Cerebellar nuclear complex (tissue), 1 donor: ENCODE data around the gene FCHO2.

ENCODE experiments used
- DNase-seq, 2 experiments: peaks; one replicate each; lab custom pipeline; 2025; lab: John Stamatoyannopoulos, UW

FCHO2 gene

GRCh38 chr5:73028991-73029595 lies 73.3 kb downstream of the FCHO2 start:
- DNase-seq: no peak

- no peak for DNase-seq
Observed at GRCh38 chr5:73030531-73030930, 74.7 kb downstream of the FCHO2 start.

DNA sequence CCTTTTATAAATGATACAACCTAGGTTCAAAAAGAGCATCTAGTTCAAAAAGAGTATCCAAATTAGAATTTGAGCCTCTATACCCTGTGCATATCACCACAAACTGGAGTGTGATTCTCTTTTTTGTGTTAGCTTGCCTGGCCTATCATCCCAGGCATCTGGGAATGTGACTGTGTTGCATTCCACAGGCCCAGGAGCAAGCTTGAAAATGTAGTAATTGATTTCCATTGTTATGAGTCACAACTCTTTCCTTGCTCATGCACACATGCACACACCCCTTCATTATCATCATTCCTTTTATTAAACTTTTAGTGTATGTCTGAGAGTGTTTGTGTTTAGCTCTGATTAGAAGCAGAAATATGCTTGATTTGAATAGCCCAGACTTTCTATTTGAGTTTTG lies 75.2 kb downstream of the FCHO2 start:
- DNase-seq: no peak

DNA sequence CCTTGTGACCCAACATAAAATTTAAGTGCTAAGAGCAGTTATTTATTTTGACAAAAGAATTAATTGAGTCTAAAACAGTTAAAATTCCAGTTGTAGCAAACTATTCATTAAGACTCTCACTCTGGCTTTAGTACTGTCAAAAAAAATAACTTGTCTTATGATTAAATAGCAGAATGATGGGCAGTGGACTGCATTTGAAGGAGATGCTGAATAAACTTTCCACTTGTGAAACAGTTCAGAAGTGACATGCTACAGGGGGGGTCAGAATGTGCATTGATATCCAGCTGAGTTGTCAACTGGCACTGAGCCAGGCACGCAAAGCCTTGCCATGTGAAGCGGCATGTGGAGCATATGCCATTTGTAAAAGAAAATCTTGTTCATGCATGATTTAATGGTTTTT lies 76.0 kb downstream of the FCHO2 start:
- no peak for DNase-seq

GRCh38 chr5:73032635-73033034 lies 76.8 kb downstream of the FCHO2 start:
- DNase-seq: no peak

- no peak for DNase-seq
Observed at GRCh38 chr5:73037545-73037944, 81.7 kb downstream of the FCHO2 start.

GRCh38 chr5:73039082-73039481 lies 83.2 kb downstream of the FCHO2 start:
- no peak for DNase-seq

DNA sequence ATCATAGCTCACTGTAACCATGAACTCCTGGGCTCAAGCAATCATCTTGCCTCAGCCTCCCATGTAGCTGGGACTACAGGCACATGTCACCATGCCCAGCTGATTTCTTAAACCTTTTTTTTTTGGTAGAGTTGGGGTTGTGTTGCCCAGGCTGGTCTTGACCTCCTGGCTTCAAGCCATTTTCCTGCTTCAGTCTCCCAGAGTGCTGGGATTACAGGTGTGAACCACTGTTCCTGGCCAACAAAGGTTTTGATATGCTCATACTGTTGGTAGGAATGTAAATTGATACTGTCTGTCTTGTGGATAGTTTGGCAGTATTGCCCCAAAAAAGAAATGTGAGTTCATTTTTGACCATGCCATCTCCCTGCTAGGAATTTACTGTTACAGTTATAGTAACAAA lies 87.2 kb downstream of the FCHO2 start:
- no peak for DNase-seq

- no peak for DNase-seq
Observed at GRCh38 chr5:73044546-73044945, 88.7 kb downstream of the FCHO2 start.

DNA sequence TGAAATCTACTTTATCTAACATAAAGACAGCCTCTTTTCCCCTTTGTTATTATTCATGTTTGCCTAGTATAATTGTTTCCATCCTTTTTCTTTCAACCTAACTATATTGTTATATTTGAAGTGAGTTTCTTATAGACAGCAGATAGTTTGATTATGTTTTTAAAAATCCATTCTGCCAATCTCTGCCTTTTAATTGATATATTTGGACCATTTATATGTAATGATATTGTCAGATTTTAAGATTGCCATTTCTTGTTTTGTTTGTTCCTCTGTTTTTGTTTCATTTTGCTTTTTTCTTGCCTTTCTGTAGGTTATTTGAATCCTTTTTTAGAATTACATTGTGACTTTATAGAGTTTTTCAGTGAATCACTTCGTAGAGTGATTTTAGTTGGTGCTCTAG lies 89.8 kb downstream of the FCHO2 start:
- no peak for DNase-seq

DNA sequence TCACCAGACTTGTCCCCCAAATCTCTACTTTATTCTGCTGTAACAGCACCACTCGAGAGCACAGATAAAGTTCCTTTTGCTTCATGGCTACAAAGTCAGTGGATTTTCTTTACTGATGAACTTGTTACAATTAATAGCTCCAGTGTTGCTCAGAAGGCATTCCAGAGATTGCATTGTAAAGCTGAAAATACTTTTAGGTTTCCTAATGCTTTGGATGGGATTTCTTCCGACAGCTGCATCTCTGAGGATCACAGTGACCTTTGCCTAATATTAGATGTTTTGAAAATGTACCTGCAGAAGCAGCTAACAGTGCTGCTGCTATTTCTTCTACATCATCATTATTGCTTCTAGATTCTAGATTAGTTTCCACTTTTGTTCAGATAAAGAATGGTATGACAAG lies 105.8 kb downstream of the FCHO2 start:
- DNase-seq: no peak

GRCh38 chr5:73066466-73066865 lies 110.6 kb downstream of the FCHO2 start:
- DNase-seq: no peak

DNA sequence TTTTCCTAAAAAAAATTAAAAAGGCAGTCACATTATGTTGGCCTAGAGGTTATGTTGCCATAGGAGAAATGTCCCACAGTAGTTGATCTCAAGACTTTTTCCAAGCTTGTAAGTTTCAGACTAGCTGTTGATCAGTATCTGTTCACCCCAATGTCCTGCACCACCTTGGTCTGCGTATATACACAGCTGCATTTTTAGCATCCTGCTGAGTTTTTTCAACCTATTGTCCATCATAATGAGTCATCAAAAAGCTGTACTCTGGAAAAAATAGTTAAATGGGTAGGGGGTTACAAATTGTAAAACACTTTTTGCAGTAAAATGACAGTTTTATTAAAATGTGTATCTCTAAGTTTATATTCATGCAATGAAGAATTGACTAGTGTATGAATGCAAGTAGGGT lies 111.4 kb downstream of the FCHO2 start:
- no peak for DNase-seq

GRCh38 chr5:73081093-73081492 lies 125.3 kb downstream of the FCHO2 start:
- no peak for DNase-seq

DNA sequence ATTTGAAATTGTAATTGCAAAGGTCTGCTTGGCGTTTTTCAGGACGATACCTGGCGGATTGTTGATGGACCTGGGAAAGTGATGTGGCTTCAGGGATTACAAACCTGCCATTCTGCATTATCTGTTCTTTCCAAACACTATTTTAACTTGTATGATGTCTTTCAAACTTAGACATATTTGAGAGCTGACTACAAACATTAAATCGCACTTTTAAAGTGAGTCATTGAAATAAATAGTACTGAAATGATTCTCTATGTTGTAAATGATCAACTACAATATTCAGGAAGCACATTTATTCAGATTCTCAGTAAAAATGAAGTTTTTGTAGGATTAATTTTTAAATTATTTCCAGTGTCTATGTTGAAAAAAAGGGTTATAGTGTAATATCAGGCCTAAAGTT lies 132.2 kb downstream of the FCHO2 start:
- no peak for DNase-seq

DNA sequence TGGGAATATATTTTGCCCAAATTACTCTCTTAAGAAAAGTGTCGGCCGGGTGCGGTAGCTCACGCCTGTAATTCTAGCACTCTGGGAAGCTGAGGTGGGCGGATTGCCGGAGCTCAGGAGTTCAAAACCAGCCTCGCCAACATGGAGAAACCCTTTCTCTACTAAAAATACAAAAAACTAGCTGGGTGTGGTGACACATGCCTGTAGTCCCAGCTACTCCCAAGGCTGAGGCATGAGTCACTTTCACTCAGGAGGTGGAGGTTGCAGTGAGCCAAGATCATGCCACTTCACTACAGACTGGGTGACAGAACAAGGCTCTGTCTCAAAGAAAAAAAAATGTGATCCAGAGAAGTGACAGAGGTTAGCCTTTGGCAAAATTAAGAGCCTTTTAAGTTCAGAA lies 138.1 kb downstream of the FCHO2 start:
- DNase-seq: no peak

- DNase-seq: no peak
Observed at GRCh38 chr5:73094415-73094814, 138.6 kb downstream of the FCHO2 start.

DNA sequence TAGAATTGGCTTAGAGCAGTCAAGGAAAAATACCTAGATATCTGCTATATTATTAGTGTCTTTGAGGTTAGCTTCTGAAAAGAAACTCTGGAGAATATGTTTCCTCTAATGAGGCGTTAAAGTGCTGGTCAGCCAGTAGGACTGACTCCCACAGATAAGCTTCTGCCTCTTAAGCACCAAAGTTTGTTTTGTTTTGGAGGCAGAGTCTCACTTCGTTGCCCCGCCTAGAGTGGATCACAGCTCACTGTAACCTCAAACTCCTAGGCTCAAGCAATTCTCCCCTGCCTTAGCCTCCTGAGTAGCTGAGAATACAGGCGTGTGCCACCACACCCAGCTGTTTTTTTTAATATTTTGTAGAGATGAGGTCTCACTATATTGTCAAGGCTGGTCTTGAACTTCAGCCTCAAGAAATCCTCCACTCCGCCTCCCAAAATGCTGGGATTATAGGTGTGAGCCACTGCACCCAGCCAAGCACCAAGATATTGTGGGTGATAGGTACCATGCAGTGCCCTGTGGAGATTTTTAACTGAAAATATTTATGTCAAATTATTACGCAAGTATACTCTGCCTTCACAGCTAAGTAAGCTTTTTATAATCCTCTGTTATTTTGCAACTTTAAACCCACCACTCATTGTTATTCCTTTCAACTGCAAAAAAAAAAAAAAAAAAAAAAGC lies 139.9 kb downstream of the FCHO2 start:
- no peak for DNase-seq

- DNase-seq: no peak
Observed at GRCh38 chr5:73096239-73096575, 140.4 kb downstream of the FCHO2 start.

- no peak for DNase-seq
Observed at GRCh38 chr5:73097740-73098139, 141.9 kb downstream of the FCHO2 start.

GRCh38 chr5:73100109-73100508 lies 144.3 kb downstream of the FCHO2 start:
- no peak for DNase-seq

DNA sequence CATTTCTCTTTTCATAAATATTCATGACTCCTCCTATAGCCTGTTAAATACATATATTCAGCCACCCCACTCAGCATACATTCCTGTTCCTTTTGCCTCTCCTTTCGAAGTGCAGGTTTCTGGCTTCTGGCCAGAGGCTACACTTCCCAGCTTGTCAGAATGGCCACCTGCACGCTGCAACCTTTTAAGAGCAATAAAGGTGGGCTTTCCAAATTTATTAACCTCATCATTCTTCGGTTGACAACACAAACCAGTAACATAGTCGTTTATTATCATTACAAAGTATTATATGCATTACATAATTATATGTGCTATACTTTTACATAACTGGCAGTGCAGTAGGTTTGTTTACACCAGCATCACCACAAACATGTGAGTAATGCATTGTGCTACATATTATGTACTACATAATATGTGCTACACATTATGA lies 148.0 kb downstream of the FCHO2 start:
- no peak for DNase-seq

- no peak for DNase-seq
Observed at GRCh38 chr5:73104326-73104725, 148.5 kb downstream of the FCHO2 start.

DNA sequence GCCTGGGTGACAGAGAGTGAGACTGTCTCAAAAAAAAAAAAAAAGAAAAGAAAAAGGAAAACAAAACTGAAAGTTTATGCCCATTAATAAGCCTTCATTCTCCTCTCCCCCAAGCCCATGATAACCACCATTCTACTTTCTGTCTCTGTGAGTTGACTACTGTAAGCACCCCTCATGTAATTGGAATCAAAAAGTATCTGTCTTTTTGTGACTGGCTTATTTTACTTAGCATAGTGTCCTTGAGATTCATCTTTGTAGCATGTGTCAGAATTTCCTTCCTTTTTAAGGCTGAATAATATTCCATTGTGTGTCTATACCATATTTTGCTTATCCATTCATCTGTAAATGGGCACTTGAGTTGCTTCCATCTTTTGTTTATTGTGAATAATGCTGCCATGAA lies 150.5 kb downstream of the FCHO2 start:
- DNase-seq: no peak
